HG03095 (cell line): ENCODE measurements around the gene SLC15A3.
"Not testable (repeated sequence)": the region's sequence is repeated elsewhere in the genome, so short reads cannot be mapped to it uniquely, and the experiment has no call there.

Source experiments
- ATAC-seq: cut with Tn5 transposase; IDR thresholded peaks from one replicate; pipeline ENCODE4 v1.9.1; 2021; ENCODE audit warnings: moderate library complexity; ENCODE audit not compliant: unreplicated experiment

Gene SLC15A3

DNA sequence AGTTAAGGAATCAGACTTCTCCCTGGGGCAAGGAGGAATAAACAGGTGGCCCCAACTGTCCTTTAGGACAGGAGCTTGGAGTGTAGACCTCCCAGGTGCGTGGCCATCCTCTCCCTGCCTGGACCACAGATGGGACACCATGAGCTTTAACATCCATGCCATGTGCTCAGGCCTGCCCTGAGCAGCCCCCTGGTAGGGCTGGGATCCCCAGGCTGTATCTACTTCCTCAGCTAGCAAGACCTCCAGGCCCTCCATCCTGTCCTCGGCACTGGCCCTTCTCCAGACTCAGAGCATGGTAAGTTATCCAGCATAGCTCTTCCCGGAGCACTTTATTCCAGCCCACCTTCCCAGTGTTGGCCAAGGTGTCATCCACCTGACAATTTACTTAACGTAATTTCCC is 25.2 kb upstream of the SLC15A3 start:
- no peak for ATAC-seq

DNA sequence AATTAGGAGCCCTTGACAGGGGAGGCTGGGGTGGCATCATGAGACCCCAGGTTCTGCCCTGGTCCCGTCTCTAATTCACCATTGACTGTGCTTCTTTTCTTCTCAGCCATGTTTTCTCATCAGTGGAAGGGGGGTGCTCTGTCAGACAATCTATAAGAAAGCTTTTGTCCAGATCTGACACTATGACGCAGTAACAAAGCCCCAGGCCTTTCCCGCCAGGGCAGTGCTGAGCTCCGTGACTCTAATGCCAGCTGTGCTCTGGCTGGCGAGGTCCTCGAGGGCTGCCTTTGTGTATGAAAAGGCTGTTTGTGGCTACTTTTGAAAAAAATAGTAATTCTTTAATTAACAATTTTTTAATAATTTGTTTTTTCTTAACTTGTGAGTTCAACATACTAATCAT is 22.8 kb upstream of the SLC15A3 start:
- ATAC-seq, result no peak

DNA sequence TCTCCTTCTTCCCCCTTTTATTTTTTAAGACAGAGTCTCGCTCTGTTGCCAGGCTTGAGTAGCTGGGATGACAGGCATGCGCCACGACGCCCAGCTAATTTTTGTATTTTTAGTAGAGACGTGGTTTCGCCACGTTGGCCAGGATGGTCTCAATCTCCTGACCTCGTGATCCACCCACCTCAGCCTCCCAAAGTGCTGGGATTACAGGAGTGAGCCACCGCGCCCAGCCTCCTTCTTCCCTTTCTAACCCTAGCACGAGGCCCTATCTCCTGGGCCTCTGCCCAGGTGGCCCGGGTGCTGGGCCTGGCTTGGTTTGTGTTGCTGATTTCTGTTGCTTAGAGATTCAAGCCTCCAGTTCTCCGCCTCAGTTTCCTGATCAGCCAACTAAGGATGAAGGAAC is 22.3 kb upstream of the SLC15A3 start:
- not testable (repeated sequence) for ATAC-seq

DNA sequence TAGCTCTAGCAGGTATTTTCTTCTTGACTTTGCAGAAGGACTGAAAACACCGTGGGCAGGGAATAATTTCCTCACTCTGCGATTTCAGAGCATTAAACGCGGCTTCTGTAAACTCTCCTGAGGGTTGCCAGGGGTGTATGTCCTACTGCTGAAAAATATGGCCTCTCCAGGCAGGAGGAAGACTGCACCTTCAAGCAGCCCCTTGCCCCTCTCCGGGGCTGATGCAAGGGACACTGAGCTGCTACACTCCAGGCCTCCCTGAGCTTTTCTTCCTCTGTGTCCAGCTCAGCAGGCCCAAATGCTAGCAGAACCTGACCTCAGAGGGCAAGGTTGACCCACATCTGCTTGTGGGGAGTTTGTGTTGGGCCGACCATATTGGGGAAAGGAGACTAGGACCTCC is 21.7 kb upstream of the SLC15A3 start:
- ATAC-seq, result no peak

DNA sequence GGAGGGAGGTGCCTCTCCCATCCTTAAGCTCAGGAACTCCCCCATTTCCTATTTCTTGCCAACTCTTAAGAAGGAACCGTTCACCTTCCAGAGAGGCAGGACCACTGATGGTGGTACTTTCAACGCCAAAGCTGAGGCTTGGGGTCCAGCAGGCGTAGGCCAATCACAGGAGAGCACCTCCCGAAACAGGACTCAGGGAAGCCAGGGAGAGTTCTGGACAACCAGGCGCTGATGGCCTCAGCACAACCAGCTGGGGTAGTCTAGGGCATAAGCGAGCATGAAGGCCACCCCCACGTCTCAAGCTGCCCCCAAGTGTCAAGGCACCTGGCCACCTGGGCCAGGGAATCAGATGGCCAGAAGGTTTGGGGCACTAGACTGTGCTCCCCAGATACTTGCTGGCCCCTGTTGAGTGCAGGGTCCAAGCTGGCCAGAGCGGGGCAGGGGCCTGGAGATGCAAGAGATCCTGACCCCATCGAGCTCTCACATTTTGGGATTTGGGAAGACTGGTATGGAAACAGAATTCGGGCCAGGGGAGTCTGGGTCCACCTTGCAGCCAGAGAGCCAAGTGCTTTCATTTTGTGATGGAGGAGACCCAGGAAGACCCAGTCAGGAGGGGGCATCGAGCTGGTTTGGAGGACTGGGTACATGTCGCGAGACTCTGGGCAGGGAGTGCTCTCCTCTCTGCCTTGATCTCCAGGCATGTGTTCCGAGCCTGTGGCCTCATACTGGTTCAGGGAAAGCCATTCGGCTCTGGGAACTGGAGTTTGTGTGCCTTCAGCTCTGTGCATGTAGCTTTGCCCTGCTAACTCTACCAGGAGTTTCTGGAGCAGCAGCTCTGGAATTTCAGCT is 20.4 kb upstream of the SLC15A3 start:
- no peak for ATAC-seq

DNA sequence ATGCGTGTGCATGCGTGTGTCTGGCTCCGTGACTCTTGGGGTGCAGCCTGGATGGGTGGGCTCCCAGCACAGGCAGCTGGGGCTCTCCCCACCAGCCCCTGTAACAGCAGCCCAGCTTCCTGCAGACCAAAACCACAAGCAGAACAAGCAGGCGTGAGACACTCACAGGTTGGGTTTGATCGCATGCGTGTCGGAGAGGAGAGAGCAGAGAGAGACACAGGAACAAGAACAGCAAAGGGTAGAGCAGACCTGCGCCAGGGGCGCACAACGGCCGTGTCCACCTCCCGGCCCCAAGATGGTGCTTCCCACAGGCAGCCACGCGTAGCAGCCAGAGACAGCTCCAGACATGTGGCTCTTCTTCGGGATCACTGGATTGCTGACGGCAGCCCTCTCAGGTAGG is 19.5 kb upstream of the SLC15A3 start, which contains the start of gene CD6:
Gene CD6, plus strand, starts transcription at position 161 of the 400 bp plus-strand sequence. Its CDS starts 186 bp downstream, at position 347.
- no peak for ATAC-seq

DNA sequence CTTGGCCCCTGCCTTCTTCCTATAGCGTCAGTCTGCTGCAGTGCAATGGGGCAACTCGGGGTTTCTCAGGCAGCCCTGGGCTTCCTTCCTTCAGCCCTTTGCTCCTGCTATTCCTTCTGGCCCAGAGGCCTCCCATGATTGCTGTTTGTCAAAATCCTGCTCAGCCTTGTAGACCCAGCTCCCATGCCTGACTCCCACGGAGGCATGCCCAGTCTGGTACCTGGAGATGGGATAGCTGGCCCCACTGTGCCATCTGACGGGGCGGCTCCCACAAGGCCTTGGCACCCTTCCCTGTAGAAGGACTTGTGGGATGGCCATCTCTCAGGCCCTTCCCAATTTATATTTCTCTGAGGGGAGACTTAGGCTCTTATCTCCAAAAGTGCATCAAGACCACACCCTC is 18.9 kb upstream of the SLC15A3 start:
- ATAC-seq, result no peak

DNA sequence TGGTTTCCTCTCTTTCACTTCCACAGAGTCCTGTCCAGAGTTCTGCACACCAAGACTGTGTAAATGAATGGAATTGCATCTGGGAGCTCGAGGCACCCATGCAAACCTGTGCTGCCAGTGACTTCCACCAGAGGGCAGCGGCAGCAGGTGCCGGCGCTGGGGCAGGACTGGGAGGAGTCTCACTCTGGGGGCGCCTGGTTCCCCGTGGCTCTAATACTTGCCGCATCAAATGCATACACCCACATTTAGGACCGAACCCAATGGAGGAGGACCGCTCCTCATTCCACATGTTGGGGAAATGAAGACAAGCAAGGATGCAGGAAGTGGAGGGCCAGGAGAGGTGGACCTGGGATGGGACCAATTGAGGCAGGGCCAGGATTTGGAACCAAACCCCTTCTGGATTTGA is 18.4 kb upstream of the SLC15A3 start:
- ATAC-seq, result no peak

DNA sequence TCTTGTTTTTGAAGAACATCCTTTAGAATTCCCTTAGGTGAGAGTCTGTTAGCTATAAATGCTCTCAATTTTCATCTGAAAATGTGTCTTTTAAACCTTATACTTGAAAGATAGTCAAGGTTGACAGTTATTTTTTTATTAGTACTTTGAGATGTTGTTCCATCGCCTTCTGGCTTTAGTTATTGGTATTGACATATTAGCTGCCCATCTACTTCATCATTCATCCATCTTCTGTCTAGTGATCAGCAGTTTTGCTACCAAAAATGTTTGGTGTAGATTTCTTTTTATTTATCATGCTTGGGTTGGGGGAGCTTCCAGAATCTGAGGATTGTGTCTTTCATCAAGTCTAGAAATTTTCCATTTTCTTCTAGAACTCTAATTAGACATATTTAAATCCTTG is 16.2 kb upstream of the SLC15A3 start:
- no peak for ATAC-seq

DNA sequence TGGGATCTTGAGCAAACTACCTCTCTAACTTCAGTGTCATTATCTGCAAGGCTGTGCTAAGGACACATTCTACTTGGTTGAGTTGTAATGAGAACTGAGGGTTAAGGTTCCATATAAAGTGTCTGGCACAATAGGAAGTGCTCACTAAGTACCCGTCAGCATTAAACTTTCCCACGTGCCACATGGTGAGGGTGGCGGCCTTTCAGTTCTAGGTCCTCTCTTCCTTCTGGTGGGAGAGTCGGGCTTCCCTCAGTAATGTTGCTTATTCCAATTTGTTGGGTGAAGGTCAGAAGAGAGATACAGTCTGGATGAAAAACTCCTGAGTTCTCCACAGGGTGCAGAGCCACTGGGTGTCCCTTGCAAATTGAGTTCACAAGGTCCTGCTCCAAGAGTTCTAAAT is 14.9 kb upstream of the SLC15A3 start:
- ATAC-seq, result no peak

DNA sequence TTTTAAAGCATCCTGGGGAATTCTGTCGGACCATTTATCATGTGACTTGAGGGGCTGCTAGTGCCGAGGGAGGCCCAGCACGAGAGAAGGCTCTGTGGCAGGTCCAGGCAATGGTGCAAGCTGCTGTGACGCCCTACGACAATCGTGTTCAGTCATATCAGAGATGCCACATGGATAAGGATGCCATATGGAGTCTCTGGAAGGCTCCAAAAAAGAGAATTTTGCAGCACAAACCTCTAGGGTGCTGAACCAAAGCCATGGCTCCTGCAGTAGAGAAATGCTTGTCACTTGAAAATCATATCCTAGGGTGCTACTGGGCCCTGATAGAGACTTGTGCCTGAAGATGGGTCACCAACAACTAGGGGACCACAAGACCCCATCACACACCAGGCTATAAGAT is 12.8 kb upstream of the SLC15A3 start:
- no peak for ATAC-seq

DNA sequence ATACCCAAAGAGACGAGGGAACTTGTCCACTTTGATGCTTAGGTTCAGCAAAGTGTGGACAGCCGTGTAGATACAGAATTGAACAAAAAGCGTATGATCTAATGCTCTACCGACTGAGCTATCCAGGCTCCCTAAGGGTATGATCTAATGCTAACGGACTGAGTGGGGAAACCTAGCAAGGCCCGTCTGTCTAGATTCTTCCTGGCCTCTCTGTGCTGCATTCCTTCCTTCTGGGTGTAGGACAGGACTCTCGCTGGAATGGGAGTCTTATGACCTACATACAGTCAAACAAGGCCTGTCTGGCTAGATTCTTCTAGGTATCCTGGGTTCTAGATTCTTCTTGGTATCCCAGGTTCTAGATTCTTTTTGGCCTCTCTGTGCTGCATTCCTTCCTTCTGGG is 8.4 kb upstream of the SLC15A3 start:
- ATAC-seq, result no peak

DNA sequence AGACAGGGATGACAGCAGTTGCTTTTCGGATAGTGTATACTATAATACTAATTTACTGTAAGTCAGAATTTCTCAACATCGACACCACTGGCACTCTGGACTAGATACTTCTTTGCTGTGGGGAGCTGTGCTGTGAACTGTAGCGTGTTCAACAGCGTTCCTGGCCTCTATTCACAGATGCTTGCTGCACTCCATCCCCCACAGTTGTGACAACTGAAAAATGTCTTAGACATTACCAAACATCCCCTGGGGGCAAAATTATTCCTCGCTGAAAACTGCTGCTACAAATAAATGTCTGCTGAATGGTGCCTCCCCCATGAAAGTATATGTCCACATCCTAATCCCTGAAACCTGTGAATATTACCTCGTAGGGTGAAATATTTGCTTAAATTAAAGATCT is 7.5 kb upstream of the SLC15A3 start:
- ATAC-seq, result no peak

DNA sequence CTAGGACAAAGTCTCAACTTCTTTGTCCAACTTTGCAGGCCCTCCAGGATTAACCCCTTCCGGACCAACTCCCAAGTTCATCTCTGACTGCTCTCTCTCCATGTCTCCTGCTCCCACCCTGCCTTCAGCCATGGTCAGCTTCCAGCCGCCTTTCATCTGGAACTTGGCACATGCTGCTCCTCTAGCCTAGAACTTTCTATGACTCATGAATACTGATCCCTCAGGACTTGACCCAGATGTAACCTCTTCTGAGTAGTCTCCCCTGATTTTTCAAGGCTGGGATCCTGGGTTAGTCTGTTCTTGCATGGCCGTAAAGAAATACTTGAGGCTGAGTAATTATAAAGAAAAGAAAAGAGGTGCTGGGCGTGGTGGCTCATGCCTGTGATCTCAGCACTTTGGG is 5.2 kb upstream of the SLC15A3 start:
- ATAC-seq, result no peak

DNA sequence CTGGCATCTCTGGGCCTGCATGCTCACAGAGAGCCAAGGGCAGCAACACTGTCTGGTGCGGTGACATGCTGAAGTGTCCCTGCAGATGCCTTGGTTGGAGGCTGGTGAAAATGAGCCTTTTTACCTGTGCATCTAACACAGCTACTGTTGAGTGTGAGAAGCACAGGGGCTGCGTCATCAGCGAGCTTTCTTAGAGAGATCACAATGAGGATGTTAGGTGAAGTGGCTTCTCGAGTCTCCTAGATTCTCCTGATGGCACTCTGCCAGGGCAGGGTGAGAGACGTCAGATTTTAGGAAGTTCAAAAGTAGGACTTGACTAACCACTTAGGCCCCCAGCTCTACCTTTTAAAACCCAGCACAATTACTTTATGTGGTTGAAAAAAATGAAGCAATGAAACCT is 3.6 kb upstream of the SLC15A3 start:
- ATAC-seq, result no peak

DNA sequence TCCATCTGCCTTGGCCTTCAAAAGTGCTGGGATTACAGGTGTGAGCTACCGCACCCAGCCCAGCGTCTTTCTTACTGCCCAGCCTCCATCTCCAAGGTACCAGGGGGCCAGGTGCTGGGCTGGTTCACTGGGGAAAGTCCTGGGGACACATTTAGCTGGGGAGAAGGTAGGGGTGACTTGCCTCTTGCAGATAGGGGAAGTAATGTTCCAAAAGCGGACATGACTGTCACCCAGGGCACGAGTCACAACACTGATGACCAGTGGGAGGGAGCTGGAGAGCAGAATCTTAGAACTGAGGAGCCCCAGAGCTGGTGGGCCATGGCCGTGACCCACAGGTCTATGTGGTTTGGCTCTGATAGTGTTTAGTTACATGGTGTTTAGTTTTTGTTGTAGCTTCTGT is 2.4 kb upstream of the SLC15A3 start:
- no peak for ATAC-seq

DNA sequence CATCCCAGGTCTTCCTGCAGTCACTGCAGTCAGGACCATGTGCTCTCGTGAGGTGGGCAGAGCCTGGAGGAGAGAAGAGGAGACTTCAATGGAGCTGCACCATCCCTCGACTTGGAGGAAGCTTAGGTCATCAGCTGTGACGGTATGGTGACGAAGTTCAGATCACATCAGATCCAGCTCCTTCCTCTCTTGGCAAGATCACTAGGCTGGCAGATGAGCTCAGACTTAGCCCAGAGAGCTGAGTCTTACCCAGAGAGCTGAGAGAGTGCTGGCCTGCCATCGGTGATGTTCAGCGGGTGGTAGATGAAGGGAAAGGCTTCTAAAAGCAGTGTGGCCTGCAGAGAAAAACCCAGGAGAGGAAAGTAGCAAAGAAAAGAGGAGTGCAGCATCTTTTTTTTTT is 1.8 kb upstream of the SLC15A3 start:
- ATAC-seq, result no peak

DNA sequence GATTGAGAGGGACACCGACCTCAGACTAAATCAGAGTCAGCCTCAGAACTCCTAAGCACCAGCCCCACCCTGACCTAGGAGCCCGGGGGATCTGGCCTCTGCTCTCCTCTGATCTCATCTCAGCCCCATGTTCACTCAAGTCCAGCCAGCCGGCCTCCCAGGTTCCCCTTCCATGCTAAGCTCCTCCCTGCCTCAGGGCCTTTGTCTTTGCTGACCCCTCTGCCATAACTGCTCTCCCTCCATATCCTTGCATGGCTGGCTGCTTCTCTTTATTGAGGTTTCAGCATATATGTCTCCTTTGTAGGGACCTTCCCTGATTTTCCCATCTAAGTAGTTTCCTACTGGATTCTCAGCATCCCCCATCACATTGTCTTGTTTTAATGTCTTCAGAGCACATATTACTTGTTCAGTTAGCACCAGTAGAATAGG is 780 bp upstream of the SLC15A3 start:
- no peak for ATAC-seq

DNA sequence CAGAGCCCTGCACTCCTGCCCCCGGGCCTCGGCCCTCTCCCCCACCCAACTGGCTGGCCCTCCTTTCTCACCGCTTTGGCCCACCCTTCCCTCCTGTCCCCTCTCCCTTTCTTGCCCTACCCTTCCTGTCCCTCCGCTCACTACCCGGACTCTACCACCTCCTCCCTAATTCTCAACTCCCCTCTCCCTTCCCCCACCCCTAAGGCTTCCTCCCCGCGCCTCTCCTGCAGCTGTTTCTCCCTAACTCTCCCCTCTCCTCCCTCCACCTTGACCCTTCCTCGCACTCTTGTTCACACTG is 421 bp downstream of the SLC15A3 start:
- no peak for ATAC-seq

DNA sequence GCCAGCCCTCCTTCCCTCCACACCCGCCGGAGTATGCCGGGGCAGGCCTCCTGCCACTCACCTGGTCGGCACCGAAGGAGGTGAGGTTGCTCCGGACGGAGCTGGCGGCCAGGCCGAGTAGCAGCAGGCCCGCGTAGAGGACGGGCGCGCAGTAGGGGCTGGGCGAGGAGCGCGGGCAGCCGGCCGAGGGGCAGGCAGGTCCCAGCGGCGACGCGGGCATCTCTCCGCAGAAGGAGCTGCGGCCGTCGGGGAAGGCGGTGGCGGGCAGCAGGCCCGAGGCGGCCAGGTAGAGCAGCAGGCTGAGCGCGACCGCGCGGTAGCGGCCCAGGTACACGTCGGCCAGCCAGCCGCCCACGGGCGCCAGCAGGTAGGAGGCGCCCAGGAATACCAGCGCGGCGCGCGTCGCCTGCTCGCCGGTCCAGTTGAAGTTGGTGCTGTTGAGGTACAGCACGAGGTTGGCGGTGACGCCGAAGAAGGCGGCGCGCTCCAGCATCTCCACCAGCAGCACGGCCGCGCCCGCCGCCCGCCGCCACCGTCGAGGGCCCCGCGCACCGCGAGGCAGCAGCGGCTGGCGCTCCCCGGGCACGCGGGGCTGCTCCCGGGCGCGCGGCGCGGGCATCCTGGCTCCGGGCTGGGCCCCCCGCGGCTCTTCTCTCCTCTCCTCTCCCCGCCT is 907 bp downstream of the SLC15A3 start:
- ATAC-seq, result no peak

DNA sequence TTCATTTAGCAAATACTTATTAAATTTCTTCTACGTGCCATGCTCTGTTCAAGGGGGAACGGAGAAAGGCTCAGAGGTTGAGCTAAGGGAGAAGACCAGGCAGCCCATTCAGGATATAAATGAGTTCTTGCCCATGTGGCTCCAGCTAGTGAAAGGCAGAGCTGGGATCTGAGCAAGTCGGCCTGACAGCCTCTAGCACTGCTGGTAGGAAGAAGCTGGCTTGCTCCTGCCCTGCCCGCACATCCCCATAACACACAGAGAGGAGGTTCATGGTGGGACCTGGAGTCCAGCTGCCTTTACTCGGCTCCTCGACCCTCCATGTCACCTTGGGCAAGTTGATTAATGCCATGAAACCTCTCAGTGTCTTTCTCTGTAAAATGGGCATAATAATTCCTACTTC is 2.0 kb downstream of the SLC15A3 start:
- no peak for ATAC-seq

DNA sequence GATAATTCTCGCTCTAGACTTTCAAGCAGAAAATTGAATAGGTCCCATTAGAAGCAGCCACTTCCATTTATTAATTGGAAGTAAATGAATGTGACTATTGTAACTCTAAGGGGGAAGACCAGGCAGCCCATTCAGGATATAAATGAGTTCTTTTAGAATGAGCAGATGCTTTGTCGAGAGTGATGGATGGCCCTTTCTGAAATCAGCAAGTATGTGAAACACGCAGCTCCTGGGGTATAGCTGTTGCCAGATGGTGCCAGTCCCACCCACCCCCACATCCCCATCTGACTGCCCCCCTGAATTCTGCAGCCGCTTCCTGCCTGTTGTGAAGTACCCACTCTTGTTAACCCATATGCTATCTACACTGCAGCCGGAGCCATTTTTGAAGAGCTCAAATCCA is 3.7 kb downstream of the SLC15A3 start:
- no peak for ATAC-seq

DNA sequence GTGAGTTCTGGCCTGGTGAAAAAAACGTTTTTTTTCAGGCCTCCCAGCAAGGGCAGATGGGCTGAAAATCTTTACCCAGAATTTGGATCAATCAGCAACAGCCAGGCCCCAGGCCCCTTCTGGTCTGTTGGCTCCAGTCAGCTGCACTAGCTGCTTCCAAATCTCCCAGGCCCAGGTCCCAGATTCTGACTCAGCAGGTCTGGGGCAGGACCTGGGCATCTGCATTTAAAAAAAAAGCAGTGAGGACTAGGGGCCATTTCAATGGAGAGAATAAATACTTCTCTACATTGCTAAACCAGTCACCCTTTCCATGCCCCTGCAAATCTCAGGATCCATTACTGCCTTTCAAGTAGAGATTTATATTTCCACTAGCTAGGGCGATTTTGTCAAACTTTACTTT is 4.3 kb downstream of the SLC15A3 start:
- ATAC-seq, result no peak
